ENCODE measurements around the gene PLXNA4. TPM values are rescaled to one million over a fixed set of nuclear protein-coding genes. Genes with fewer than 3 reads are reported as not detected.
A peak's percentile ranks its signal among the peaks of the same experiment; 100 is the strongest.

PLXNA4 gene
- polyA plus RNA-seq, 3 donors from 2014 or later, result 0.53 to 1.3 (median 0.56) TPM

DNA sequence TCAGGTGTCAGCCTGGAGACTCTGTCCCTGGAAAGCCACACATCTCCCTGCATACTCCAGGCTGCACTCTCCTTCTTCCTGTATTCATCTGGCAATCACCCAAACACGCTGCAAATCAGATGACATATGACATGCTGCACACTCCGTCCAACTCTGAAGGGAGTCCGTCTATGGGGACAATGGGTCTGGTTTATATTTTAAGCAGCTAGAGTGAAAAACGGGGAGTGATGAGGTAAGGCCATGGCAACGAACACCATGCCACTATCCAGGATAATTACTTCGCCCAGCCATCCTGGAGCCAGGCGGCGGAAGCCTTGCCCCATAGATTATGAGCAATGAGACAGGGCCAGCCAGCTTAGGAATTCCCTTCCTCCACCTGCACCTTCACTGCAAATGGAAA is 140.1 kb downstream of the PLXNA4 start:
- Mint-ChIP-seq H3K27ac (peak overlapping the region; percentile 94 to 98 (median 96)), H3K4me3 (peak overlapping the region; percentile 19 to 88 (median 80)), H3K4me1 (peaks cover 92 to 100% of the 10 kb centered on the region in 2 donors)

DNA sequence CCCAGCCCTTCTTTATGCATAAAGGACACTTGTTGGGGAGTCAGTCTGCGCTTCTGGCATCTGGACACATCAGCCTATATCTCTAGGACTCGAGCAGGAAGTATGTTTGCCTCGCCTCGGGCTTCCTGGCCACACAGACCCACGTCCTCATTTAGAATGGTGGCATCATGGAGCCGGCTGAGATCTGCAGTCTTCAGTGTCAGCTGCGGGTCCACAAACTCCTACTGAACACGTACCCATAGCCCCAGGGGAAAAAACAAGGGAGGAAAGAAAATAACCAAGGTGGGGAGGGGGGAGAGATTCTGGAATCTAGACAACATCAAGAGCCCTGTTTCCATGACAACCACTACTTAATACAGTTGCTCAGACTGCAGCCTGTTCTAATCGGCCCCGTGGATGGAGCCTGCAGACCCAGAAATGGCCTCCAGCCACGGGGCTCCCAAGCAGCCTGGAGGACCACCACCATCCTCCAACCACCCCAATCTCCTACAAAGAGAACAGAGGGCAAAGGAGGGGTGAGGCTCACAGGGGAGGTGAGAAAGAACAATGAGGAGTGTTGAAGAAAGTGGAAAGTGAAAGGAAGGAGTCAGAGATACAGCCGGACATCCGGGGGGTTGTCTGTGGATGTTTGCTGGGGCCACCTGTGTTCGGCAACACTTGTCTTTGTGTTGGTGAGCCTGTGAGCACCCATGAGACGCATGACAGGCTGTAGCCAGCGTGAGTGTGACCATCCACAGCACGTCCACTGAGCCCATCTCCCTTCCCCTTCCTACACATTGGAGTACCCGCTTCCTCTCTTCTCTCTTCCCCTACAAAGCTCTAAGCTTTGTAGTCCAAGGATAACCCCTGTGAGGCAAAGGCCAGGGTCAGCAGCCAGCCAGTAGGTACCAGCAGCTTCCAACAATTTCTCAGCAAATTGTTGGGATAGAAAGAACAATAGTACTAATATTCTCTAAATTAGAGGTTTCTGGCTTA is 141.0 kb downstream of the PLXNA4 start:
- Mint-ChIP-seq H3K9me3 (no peaks in the 10 kb centered on the region), H3K4me3 (peak overlapping the region; percentile 77 to 88 (median 80)), H3K27ac (peak overlapping the region; percentile 94 to 98 (median 96)), H3K27me3 (ENCODE audit: low read depth in 3 of 3) (peaks cover 5 to 34% (median 25%) of the 10 kb centered on the region in 3 donors), H3K36me3 (no peaks in the 10 kb centered on the region), H3K4me1 (peaks cover 93 to 100% of the 10 kb centered on the region in 2 donors)
- peak; percentile 69 to 75 (median 74) for DNase-seq

More for the DNA sequence above, 140.1 kb downstream of the PLXNA4 start:
- Mint-ChIP-seq H3K27me3 (ENCODE audit: low read depth in 3 of 3) (peaks cover 2 to 27% (median 21%) of the 10 kb centered on the region in 3 donors), H3K36me3 (no peaks in the 10 kb centered on the region), H3K9me3 (no peaks in the 10 kb centered on the region)
- no peak for DNase-seq

DNA sequence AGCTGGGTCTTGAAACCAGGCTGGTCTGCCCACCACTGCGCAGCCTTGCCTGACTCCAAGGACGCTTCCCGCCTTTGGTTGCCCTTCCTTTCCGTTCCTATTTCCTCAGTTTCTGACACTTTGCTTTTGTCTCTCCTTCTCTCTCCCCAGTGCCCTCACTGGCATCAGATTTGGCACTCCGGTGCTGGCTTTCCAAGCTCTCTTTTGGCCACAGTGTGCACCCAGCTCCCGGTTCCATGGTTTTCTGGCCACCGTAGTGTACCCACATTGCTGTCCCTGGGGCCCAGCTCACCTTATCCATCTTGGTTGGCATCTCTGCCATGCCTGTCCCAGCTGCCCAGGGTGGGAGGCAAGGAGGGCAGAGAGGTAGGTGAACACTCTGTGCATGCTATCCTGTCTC is 142.2 kb downstream of the PLXNA4 start:
- Mint-ChIP-seq H3K4me1 (peaks cover 94 to 100% of the 10 kb centered on the region in 2 donors), H3K9me3 (no peaks in the 10 kb centered on the region), H3K4me3 (peak overlapping the region; percentile 77 to 88 (median 80)), H3K27ac (peak overlapping the region; percentile 94 to 98 (median 96)), H3K36me3 (no peaks in the 10 kb centered on the region), H3K27me3 (ENCODE audit: low read depth in 3 of 3) (peaks cover 5 to 34% (median 25%) of the 10 kb centered on the region in 3 donors)
- no peak for DNase-seq

DNA sequence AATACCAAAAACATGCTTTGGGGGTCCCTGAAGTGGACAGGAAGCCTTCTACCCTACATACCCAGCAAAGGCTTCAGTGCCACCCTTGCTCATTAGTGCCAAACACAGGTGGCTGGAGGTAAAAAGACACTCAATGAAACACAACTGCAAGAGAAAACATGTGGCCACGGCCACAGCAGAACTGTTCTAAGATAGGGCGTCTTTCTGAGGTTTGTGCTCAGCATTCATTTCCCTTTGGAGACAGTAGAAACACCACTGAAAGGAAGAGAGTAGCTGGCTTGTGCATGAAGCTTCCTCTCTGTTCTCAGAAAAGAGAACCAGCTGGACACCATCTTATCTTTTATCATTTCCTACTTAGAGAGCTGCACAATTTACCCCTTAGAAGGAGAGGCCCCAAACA is 143.0 kb downstream of the PLXNA4 start:
- Mint-ChIP-seq H3K4me3 (peak overlapping the region; percentile 16 to 71 (median 69)), H3K9me3 (no peaks in the 10 kb centered on the region), H3K27me3 (ENCODE audit: low read depth in 3 of 3) (peaks cover 5 to 31% (median 25%) of the 10 kb centered on the region in 3 donors), H3K27ac (peak overlapping the region; percentile 94 to 96 (median 96)), H3K36me3 (no peaks in the 10 kb centered on the region), H3K4me1 (peaks cover 100% of the 10 kb centered on the region in 2 donors)
- DNase-seq, result no peak

DNA sequence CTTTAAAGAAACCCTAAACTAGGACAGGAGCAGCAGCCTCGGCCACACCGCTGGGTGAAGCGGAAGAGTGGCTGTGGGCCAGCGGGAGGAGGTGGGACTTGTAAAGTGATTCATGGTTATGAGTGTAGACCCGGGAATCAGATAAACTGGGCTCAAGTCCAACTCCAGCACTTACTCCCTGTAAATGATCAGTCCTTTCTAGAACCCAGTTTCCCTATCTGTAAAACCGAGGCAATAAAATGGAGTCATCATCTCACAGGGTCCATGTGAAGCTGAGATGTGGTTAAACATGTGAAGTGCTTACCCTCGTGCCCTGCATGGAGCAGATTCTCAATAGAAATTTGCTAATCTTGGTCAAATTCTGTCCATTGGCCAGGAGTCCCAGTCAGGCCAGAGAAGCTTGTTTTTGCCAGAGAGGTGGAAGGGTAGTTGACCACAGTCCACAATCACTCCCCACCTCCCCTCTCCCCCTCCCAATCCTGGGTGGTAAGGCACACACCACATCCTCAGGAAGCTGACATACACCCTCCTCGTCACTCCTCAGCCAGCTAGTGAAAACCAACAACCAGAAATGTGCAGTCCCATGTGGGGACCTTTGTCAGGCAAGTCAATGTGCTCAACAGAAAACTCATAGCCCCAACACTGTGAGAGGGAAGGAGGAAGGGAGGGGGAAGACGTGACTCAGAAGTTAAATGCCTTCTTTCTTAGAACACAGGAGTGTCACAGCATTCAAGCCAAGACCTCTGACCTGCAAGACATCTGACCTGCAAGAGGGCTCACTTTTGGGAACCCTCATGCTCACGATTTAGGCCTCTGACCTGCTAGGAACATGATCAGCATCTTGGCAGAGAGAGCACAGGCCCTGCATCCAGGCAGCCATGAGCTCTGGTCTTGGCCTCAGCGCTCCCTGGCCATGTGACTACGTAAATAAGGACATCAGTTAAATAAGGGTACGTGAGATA is 145.1 kb downstream of the PLXNA4 start:
- peak overlapping the region; percentile 94 to 96 (median 96) for H3K27ac Mint-ChIP-seq
- peaks cover 96 to 98% of the 10 kb centered on the region in 2 donors for H3K4me1 Mint-ChIP-seq
- H3K9me3 Mint-ChIP-seq, result no peaks in the 10 kb centered on the region
- peak; percentile 91 to 93 (median 92) for DNase-seq
- H3K4me3 Mint-ChIP-seq, result peak overlapping the region; percentile 16 to 72 (median 68)
- H3K36me3 Mint-ChIP-seq, result no peaks in the 10 kb centered on the region
- H3K27me3 Mint-ChIP-seq (ENCODE audit: low read depth in 3 of 3), result peaks cover 5 to 27% (median 23%) of the 10 kb centered on the region in 3 donors

DNA sequence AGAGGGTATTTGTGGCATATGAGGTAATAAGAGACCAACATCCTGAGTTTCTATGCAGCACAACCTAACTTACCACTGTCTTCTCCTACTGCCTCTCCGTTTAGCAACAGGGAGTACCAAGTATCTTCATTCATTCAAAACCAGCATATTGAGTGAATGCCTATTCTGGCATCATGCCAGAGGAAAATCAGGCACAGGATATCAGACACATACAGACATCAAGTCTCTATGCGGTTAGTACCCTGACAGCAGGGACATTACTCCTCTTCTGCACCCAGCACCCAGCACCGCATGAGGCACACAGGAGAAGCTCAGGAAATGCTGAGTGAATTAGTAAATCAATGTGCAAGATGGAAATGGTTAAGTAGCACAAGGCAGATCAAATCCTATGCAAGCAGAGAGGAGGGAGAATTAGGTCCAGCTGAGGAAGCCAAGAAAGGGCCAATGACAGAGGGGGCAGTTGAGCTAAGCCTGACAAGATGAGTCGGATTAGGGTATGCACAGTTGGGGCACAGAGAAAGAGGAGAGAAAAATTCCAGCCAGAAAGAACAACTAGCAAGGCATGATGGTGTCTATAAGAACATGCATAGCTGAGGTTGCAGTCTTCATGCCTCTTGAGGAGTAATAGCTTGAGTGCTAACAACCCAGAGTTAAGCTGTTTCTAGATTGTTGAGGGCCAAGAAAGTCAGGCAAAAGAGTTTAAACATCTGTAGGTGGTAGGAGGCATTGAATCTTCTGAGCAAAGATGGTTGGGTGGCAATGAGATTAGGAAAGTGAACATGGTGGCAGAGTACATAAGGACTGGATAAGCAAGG is 146.0 kb downstream of the PLXNA4 start:
- no peaks in the 10 kb centered on the region for H3K9me3 Mint-ChIP-seq
- peaks cover 5 to 25% (median 24%) of the 10 kb centered on the region in 3 donors for H3K27me3 Mint-ChIP-seq (ENCODE audit: low read depth in 3 of 3)
- peak in 1 of 3 donors; percentile 28 for DNase-seq
- no peaks in the 10 kb centered on the region for H3K36me3 Mint-ChIP-seq
- H3K4me3 Mint-ChIP-seq, result peak overlapping the region; percentile 16 to 72 (median 68)
- peaks cover 89 to 98% of the 10 kb centered on the region in 2 donors for H3K4me1 Mint-ChIP-seq
- H3K27ac Mint-ChIP-seq, result peak overlapping the region; percentile 94 to 96 (median 96)

DNA sequence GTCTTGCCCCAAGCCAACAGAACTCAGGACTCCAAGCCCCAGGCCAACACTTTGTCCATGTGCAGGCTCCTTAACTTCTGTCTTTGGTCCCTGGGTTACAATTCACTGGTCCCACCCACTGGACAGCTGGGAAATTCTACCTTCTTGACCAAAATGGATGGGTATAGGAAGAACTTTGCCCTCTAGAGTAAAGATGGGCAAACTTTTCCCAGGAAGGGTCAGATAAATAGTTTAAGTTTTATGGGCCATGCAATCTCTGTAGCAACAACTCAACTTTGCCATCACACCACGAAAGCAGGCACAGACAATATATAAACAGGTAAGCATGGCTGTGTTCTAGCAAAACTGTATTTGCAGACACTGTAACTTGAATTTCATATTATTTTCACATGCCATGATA is 147.1 kb downstream of the PLXNA4 start:
- DNase-seq, result no peak
- Mint-ChIP-seq H3K27me3 (ENCODE audit: low read depth in 3 of 3) (peaks cover 5 to 19% (median 17%) of the 10 kb centered on the region in 3 donors), H3K36me3 (no peaks in the 10 kb centered on the region), H3K9me3 (no peaks in the 10 kb centered on the region), H3K4me1 (peaks cover 81 to 91% of the 10 kb centered on the region in 2 donors), H3K27ac (peak overlapping the region; percentile 80 to 96 (median 96)), H3K4me3 (peak overlapping the region; percentile 42 to 72 (median 55))

DNA sequence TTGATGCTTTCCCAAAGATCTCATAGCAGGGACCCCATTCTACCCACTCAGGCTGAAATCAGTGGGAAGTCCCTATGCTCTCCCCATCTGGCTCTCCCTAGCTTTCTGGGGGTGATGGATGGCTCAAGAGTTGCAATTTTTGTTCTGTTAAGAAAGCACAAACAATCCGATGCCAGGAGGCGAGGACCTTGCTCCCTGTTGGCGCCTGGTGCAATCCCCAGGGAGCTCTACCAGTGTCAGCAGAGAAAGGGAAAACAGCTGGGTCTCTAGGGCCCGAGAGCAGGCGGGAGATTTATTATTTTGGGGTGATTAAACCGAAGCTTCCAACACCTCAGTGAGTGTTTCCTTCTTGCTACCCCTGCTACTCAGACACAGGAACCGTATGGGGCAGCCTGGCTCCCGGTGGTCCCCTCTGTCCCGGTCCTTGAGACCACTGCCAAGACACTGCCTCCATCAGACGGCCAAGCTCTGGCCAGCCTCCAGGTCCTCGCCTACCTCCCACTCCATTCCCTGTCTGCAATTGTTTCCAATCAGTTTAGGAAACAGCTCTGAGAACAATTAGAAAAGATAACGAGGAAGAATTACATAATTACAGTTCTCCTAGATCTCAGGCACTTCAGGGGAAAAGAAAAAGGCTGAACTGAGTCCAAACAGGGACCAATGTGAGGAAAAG is 147.9 kb downstream of the PLXNA4 start:
- Mint-ChIP-seq H3K27me3 (ENCODE audit: low read depth in 3 of 3) (peaks cover 5 to 19% (median 19%) of the 10 kb centered on the region in 3 donors), H3K36me3 (no peaks in the 10 kb centered on the region), H3K4me3 (peak overlapping the region in 3 of 5 donors; percentile 42 to 55 (median 43)), H3K4me1 (peaks cover 74 to 83% of the 10 kb centered on the region in 2 donors), H3K27ac (peak overlapping the region; percentile 80 to 96 (median 96)), H3K9me3 (no peaks in the 10 kb centered on the region)
- no peak for DNase-seq

DNA sequence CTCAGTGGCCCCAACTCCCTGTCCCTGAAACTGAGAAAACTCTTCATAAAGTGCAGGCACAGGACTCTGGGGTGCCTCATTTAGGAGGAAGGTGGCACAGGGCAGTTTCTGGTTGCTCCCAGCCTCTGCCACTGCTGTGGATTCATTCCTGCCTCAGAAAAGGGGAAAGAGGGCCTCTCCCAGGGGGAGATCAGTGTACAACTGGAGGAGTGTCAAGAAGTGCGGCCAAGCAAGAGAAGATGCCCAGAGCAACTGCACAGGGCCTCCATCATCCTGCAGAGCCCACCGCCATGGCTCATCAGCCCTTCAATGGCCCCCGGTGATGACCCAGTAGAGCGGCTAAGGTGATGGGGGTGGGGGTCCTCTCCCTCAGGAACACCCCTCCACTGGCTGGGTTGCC is 150.3 kb downstream of the PLXNA4 start:
- Mint-ChIP-seq H3K27ac (peak overlapping the region in 3 of 6 donors; percentile 57 to 90 (median 63)), H3K4me1 (peaks cover 53 to 72% of the 10 kb centered on the region in 2 donors), H3K36me3 (peaks cover 5 to 6% (median 6%) of the 10 kb centered on the region in 3 donors), H3K9me3 (peaks cover 0 to 5% (median under 1%) of the 10 kb centered on the region in 6 donors), H3K27me3 (ENCODE audit: low read depth in 3 of 3) (peaks cover 2 to 10% (median 5%) of the 10 kb centered on the region in 3 donors), H3K4me3 (no peak overlapping the region)
- no peak for DNase-seq

DNA sequence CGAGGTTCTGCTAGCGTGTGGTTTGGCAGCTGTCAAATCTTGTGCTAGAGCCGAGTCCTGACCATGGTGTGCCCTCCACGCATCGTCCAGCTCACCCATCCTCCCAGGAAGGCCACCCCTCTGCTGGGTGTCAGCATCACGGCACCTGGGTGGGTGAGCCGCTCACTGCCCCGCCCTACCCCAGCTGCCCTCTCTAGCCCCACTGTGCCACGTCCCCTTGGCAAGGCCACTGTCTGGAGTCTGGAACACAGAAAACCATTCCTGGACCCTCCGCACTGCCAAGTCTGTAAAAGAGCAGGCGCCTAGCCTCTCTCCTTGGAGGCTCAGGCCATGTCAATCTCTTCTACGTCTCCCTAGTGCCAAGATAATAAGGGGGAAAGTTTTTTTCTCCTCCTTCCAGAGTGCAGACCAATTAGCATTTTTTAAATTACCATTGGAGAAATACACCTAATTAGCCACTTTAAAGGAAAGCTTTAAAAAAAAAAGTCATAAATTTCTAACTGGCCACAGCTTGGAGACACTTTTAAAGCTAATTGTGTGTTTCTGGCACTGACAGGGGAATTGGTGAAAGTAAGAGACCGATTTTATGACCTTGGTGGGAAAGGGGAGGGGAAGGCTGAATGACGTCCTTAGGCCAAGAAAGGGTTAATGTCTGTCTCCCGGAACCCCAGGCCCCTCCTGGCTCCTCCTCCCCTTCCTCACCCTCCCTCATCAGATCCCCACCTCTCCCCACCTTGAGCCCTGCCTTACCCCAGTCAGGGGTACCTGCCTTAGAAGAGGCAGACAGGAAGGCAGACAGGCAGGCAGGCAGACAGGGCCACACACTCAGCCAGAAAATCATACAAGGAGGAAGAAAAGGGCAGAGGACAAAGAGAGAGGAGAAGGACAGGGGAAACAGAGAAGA is 151.2 kb downstream of the PLXNA4 start:
- peaks cover 51 to 72% of the 10 kb centered on the region in 2 donors for H3K4me1 Mint-ChIP-seq
- H3K9me3 Mint-ChIP-seq, result peaks cover 0 to 8% (median under 1%) of the 10 kb centered on the region in 6 donors
- H3K4me3 Mint-ChIP-seq, result no peak overlapping the region
- peak overlapping the region in 5 of 6 donors; percentile 40 to 90 (median 63) for H3K27ac Mint-ChIP-seq
- peaks cover 8 to 11% (median 8%) of the 10 kb centered on the region in 3 donors for H3K36me3 Mint-ChIP-seq
- H3K27me3 Mint-ChIP-seq (ENCODE audit: low read depth in 3 of 3), result peaks cover 0 to 7% (median 0%) of the 10 kb centered on the region in 3 donors
- DNase-seq, result no peak

DNA sequence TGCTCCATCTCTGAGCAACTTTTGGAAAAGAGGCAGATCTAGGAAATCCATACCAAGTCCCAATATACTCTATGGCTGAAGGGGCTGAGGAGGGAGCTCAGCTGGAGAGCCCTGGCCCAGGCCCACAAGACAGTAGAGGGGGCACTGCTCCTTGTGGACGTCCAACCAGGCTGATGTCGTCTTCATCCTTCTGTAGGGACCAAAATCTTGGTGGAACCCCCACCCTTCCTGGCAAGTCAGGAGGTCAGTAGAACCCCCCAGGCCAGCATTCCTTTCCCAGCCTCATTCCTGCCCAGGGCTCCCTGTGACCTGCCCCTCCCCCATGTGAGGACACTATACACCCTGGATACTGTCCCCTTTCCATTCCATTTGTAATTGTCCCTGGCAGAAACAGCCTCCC is 152.0 kb downstream of the PLXNA4 start:
- H3K27ac Mint-ChIP-seq, result peak overlapping the region in 2 of 6 donors; percentile 40 to 60
- H3K4me3 Mint-ChIP-seq, result no peak overlapping the region
- H3K4me1 Mint-ChIP-seq, result peaks cover 51 to 72% of the 10 kb centered on the region in 2 donors
- DNase-seq, result no peak
- peaks cover 0 to 8% (median under 1%) of the 10 kb centered on the region in 6 donors for H3K9me3 Mint-ChIP-seq
- H3K27me3 Mint-ChIP-seq (ENCODE audit: low read depth in 3 of 3), result peaks cover 0 to 7% (median 0%) of the 10 kb centered on the region in 3 donors
- H3K36me3 Mint-ChIP-seq, result peaks cover 8 to 12% (median 11%) of the 10 kb centered on the region in 3 donors

All from immature natural killer cell (primary cell).